PC-3 (cell line): ENCODE data around the gene IGF2BP2. TPM values are rescaled to one million over a fixed set of nuclear protein-coding genes. Genes with fewer than 3 reads are reported as not detected.

Experiments used
- ATAC-seq: fragments of 200-7000 bp; cut with Tn5 transposase; 2 replicates; pipeline ENCODE4 v1.9.1; 2020; ENCODE audit warnings: mild to moderate bottlenecking, moderate library complexity
- BruUV-seq: library from RNA; stranded (reverse); fragments of 400-500 nt; replicated peaks from 2 replicates; lab custom pipeline; 2021; lab: Mats Ljungman, UMichigan
- CTCF ChIA-PET: fragments of 300-600 bp; sonication (Branson Sonifier 250); formaldehyde crosslinking; loops from one replicate; lab custom pipeline; 2022; ENCODE audit warnings: antibody characterized with exemption; lab: Charles Lee
- POLR2A ChIA-PET: fragments of 300-600 bp; sonication (Branson Sonifier 250); formaldehyde crosslinking; loops from one replicate; lab custom pipeline; 2022; ENCODE audit warnings: antibody characterized with exemption; ENCODE audit not compliant: unreplicated experiment; lab: Charles Lee
- DNase-seq: peaks from one replicate; pipeline ENCODE4 v3.0.0-alpha.2; 2015
- H2AFZ ChIP-seq: fragments of 300-600 bp; sonication (generic); 2 replicates; pipeline ENCODE4 v1.6.0; 2016; ENCODE audit warnings: antibody characterized with exemption, low read length
- H3F3A ChIP-seq: fragments of 300-600 bp; sonication (generic); one replicate; pipeline ENCODE4 v1.6.0; 2017; ENCODE audit warnings: antibody characterized with exemption, low read length, control low read depth, mild to moderate bottlenecking; ENCODE audit not compliant: unreplicated experiment
- H3K27ac ChIP-seq: fragments of 300-600 bp; sonication (generic); 2 replicates; pipeline ENCODE4 v1.5.1; 2016; ENCODE audit warnings: mild to moderate bottlenecking, low read length
- H3K27me3 ChIP-seq: fragments of 300-600 bp; sonication (generic); 2 replicates; pipeline ENCODE4 v1.6.1; 2016; ENCODE audit warnings: low read length, mixed read lengths
- H3K36me3 ChIP-seq: fragments of 300-600 bp; sonication (generic); 2 replicates; pipeline ENCODE4 v1.6.1; 2016; ENCODE audit warnings: low read depth, mixed run types, low read length, mixed read lengths
- H3K4me1 ChIP-seq: fragments of 300-600 bp; sonication (generic); 2 replicates; pipeline ENCODE4 v1.5.1; 2016; ENCODE audit warnings: low read length; ENCODE audit not compliant: insufficient read depth
- H3K4me2 ChIP-seq: fragments of 300-600 bp; sonication (generic); 2 replicates; pipeline ENCODE4 v1.6.0; 2016; ENCODE audit warnings: low read length
- H3K4me3 ChIP-seq: fragments of 300-600 bp; sonication (generic); 2 replicates; pipeline ENCODE4 v1.5.1; 2016; ENCODE audit warnings: mild to moderate bottlenecking, low read length, mixed read lengths
- H3K79me2 ChIP-seq: fragments of 300-600 bp; sonication (generic); 2 replicates; pipeline ENCODE4 v1.6.1; 2017; ENCODE audit warnings: low read length, mixed read lengths
- H3K9ac ChIP-seq: fragments of 300-600 bp; sonication (generic); 2 replicates; pipeline ENCODE4 v1.6.0; 2016; ENCODE audit warnings: mild to moderate bottlenecking, low read length
- H3K9me2 ChIP-seq: fragments of 300-600 bp; sonication (generic); replicated peaks from 2 replicates; pipeline ENCODE4 v1.6.1; 2016; ENCODE audit warnings: mixed run types, low read length, mixed read lengths
- H3K9me3 ChIP-seq: fragments of 300-600 bp; sonication (generic); 2 replicates; pipeline ENCODE4 v1.6.1; 2016; ENCODE audit warnings: low read length, mixed read lengths
- H4K20me1 ChIP-seq: fragments of 300-600 bp; sonication (generic); 2 replicates; pipeline ENCODE4 v1.6.1; 2016; ENCODE audit warnings: low read length, mixed read lengths
- EZH2 ChIP-seq: fragments of 300-600 bp; sonication (generic); IDR thresholded peaks from one replicate; pipeline ENCODE4 v1.6.1; 2017; ENCODE audit warnings: antibody characterized with exemption, mild to moderate bottlenecking, low read length; ENCODE audit not compliant: unreplicated experiment
- EZH2phosphoT487 ChIP-seq: fragments of 300-600 bp; sonication (generic); IDR thresholded peaks from 2 replicates; pipeline ENCODE4 v1.6.1; 2018; ENCODE audit warnings: mild to moderate bottlenecking, antibody characterized with exemption, low read length, borderline replicate concordance
- intact Hi-C: fragments of 100-400 bp; cut with micrococcal nuclease; formaldehyde crosslinking; loops from 2 replicates; pipeline ENCODE4 v1.9.0; 2023
- total RNA-seq: library from RNA; depleted of rRNA; stranded (reverse); fragments of >200 nt; gene quantifications from 2 replicates; pipeline ENCODE4 v1.2.3, GENCODE V29; 2014
- TF ChIP-seq, protein P1 (sequence below): fragments of 300-600 bp; sonication (generic); conservative IDR thresholded peaks from 2 replicates; pipeline ENCODE4 v1.5.1; 2017; ENCODE audit warnings: antibody characterized with exemption, low read depth, mild to moderate bottlenecking, low read length

IGF2BP2 gene
- total RNA-seq, 1 experiment from 2014 or later, result 81.2 TPM

GRCh38 chr3:185623939-185624665, 200.7 kb downstream of the IGF2BP2 start:
- no peaks in the 10 kb centered on the region for H4K20me1 ChIP-seq
- no peaks in the 10 kb centered on the region for H3K9me3 ChIP-seq
- no peak for ATAC-seq
- H3K79me2 ChIP-seq, result no peaks in the 10 kb centered on the region
- peaks cover 12% of the 10 kb centered on the region for H3K36me3 ChIP-seq
- H3F3A ChIP-seq, result no peaks in the 10 kb centered on the region
- no TSS peak for BruUV-seq
- H3K9ac ChIP-seq, result no peak overlapping the region
- no peak overlapping the region for H3K4me3 ChIP-seq
- no peaks in the 10 kb centered on the region for H3K4me1 ChIP-seq
- H2AFZ ChIP-seq, result no peak overlapping the region
- no peak overlapping the region for H3K4me2 ChIP-seq
- no peaks in the 10 kb centered on the region for H3K27me3 ChIP-seq
- intact Hi-C loops, result no loop called here
- H3K9me2 ChIP-seq, result no peaks in the 10 kb centered on the region
- TF ChIP-seq, protein P1, sequence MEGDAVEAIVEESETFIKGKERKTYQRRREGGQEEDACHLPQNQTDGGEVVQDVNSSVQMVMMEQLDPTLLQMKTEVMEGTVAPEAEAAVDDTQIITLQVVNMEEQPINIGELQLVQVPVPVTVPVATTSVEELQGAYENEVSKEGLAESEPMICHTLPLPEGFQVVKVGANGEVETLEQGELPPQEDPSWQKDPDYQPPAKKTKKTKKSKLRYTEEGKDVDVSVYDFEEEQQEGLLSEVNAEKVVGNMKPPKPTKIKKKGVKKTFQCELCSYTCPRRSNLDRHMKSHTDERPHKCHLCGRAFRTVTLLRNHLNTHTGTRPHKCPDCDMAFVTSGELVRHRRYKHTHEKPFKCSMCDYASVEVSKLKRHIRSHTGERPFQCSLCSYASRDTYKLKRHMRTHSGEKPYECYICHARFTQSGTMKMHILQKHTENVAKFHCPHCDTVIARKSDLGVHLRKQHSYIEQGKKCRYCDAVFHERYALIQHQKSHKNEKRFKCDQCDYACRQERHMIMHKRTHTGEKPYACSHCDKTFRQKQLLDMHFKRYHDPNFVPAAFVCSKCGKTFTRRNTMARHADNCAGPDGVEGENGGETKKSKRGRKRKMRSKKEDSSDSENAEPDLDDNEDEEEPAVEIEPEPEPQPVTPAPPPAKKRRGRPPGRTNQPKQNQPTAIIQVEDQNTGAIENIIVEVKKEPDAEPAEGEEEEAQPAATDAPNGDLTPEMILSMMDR, result no peak
- no peak for TF ChIP-seq EZH2
- TF ChIP-seq EZH2phosphoT487, result no peak
- no peak overlapping the region for H3K27ac ChIP-seq
- ChIA-PET POLR2A (no interaction called here), CTCF (no interaction called here)
- DNase-seq, result no peak

- Histone ChIP-seq H3K27ac (no peak overlapping the region), H3F3A (peaks cover 4% of the 10 kb centered on the region), H3K4me1 (no peaks in the 10 kb centered on the region), H4K20me1 (no peaks in the 10 kb centered on the region), H3K4me3 (no peak overlapping the region), H3K9me2 (no peaks in the 10 kb centered on the region), H2AFZ (no peak overlapping the region), H3K36me3 (peaks cover 39% of the 10 kb centered on the region), H3K9ac (no peak overlapping the region), H3K4me2 (no peak overlapping the region), H3K9me3 (no peaks in the 10 kb centered on the region), H3K27me3 (no peaks in the 10 kb centered on the region), H3K79me2 (no peaks in the 10 kb centered on the region)
- no TSS peak for BruUV-seq
- ChIA-PET CTCF (no interaction called here), POLR2A (no interaction called here)
- intact Hi-C loops, result no loop called here
- ATAC-seq (no peak), DNase-seq (no peak)
- TF ChIP-seq EZH2phosphoT487, result no peak
- TF ChIP-seq, protein P1, result no peak
Observed at GRCh38 chr3:185613016-185613415, 211.8 kb downstream of the IGF2BP2 start.

DNA sequence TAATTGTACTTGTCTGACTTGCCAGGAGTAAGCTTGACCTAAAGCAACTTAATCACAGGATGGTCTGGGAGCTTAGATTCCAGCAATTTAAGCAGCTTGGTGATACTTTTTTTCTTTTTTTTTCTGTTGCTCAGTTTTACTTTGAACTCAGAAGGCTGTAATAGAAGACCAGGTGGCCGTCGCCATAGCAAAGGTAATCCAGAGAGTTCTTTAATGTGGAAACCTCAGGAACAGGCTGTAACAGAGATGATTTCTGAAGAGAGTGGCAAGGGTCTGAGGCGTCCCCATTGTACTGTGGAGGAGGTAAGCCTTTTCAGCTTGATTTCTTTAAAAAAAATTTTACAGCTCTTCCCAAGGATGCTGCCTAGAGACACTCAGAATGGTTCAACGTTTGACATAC, 218.6 kb downstream of the IGF2BP2 start:
- Histone ChIP-seq H3K9me2 (no peaks in the 10 kb centered on the region), H3K27me3 (no peaks in the 10 kb centered on the region), H3K36me3 (peaks cover 44% of the 10 kb centered on the region), H4K20me1 (no peaks in the 10 kb centered on the region), H2AFZ (no peak overlapping the region), H3F3A (no peaks in the 10 kb centered on the region), H3K79me2 (no peaks in the 10 kb centered on the region), H3K9ac (no peak overlapping the region), H3K27ac (no peak overlapping the region), H3K4me2 (no peak overlapping the region), H3K4me3 (no peak overlapping the region), H3K4me1 (no peaks in the 10 kb centered on the region), H3K9me3 (no peaks in the 10 kb centered on the region)
- CTCF ChIA-PET, result no interaction called here
- no peak for ATAC-seq
- DNase-seq, result no peak
- intact Hi-C loops, result no loop called here
- POLR2A ChIA-PET, result no interaction called here
- BruUV-seq, result no TSS peak
- TF ChIP-seq, protein P1, result no peak
- TF ChIP-seq EZH2phosphoT487 (no peak), EZH2 (no peak)
